Fibroblast of skin of left biceps (primary cell): ENCODE measurements around the gene IQSEC1.

Experiments used
- DNase-seq, 2 experiments: peaks; one replicate each; pipeline ENCODE4 v3.0.0-alpha.2; 2013; ENCODE audit warnings: low read depth in 2 of 2

IQSEC1 gene

DNA sequence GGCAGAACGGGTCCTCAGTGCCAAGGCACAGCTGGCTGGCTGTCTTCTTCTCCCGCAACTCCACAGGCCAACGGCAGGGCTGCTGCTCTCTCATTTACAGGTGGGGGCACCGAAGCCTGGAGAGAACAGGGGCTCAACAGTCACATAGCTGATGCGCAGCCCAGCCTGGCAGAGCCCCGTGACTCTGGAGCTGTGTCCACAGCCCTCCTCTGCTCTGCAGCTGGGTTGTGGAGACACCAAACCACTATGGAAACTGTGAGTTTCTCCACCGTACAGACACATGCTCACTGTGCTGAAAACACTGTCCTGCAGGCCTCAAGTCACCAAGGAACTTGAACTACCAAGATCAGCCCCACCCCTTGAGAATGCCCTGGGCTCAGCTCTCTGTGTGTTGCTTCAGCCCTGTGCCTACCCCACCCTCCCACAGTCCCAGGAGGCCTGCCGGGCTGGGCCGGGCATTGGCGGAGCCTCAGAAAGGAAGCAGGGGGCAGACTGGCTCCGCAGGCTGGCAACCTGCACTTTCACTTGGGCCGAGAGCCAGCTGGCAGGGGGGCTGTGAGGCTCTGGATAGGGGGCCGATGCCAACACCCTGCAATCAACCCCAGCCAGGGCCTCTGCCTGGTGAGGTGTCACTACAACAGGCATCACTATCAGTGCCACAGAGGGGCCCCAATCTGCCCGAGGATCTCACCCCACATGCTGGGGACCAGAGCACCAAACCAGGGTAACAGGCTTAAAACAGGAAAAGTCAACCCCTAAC lies 118.2 kb downstream of the IQSEC1 start:
- no peak for DNase-seq

- DNase-seq = no peak
These were observed 119.0 kb downstream of the IQSEC1 start for GRCh38 chr3:12954180-12954579.

- DNase-seq = no peak
These were observed 119.8 kb downstream of the IQSEC1 start for GRCh38 chr3:12953201-12953995.

- no peak for DNase-seq
These were observed 120.7 kb downstream of the IQSEC1 start for GRCh38 chr3:12952343-12953200.

- DNase-seq = no peak
These were observed 124.1 kb downstream of the IQSEC1 start for GRCh38 chr3:12948891-12949711.

- no peak for DNase-seq
These were observed 124.9 kb downstream of the IQSEC1 start for GRCh38 chr3:12948371-12948770.

DNA sequence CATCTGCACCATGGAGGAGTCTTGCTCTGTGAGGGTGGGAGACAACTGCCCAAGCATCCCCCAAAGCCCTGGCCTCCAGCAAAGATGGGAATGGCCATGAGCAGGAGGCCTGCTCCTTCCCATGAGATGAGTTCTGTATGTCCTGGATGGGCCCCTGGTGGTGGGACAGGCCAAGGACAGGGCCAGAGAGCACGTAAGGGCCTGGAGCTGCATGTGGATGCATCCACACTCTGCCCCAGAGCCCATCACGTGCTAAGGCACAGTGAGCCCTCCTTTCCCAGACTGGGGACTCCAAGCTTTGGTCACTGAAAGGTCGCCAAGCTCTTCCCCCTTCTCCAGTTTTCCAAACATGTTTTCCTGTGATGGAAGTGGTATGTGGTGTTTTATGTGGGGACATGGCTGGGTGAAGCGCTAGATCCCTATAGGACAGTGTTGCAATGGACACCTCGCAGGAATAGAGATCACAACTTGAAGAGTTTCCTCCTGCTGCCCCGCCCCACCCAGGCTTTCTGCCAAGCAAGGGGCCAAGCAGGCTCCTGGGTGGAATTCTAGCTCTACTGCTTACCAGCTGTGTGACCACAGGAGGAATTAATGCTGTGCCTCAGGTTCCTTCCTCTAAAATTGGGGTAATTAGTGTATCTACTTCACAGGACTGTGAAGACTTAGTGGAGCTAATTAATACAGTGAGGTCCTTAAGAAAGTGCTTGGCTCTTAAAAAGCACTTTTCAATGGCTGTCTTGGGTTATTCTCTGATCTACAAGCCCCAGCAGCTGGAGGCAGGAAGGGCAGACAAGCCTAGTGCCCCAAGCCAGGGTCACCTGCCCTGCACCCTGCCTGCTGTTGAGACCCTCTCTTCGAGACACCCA lies 125.5 kb downstream of the IQSEC1 start:
- DNase-seq = peak; percentile 48 to 49

DNA sequence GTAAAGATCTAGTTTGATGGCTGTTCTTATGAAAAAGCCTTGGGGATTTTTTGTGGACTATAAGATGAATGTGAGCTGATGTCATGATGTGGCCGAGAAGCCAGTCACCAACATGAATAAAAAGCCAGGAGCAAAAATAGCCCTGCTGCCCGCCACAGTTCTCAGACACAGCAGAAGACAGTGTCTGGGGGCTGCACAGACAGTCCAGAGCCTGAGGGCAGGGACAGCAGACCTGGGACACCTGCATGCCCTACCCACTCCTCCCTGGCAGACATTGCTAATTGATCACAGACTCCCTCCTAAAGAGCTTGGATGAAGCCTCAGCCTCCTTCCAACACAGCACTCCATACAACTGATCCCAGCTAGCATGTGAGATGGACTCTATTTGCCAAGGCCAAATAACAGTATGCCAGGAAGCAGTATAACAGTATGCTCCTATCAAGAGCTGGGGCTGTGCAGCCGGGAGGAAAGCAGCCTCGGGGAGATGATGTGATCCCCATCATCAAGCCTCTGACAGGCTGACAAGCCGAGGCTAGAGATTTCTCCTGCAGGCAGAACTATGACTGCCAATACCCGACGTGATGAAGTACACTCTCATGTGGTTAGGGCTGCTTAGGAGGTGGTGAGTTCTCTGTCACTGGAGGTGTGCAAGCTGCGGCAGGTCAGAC lies 126.4 kb downstream of the IQSEC1 start:
- DNase-seq = no peak

DNA sequence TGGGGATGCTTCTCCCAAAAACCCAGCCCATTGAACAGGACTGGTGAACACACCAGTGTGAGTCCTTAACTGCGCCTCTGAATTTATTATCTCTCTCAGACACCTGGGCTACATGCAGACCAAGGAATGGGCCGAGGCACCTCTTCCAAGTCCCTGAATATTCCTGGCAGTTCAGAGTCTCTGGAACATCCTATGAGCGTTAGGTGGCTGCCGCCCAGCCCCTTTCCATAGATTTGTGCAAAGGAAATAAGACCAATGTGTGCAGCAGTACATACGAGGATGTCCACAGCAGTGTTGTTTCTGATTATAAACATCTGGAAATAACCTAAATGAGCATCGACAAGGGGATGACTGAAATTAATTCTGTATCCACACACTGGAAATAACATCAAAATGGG lies 127.0 kb downstream of the IQSEC1 start:
- no peak for DNase-seq

- no peak for DNase-seq
These were observed 128.4 kb downstream of the IQSEC1 start for GRCh38 chr3:12944849-12945248.

- DNase-seq = no peak
These were observed 128.8 kb downstream of the IQSEC1 start for GRCh38 chr3:12944413-12944812.

DNA sequence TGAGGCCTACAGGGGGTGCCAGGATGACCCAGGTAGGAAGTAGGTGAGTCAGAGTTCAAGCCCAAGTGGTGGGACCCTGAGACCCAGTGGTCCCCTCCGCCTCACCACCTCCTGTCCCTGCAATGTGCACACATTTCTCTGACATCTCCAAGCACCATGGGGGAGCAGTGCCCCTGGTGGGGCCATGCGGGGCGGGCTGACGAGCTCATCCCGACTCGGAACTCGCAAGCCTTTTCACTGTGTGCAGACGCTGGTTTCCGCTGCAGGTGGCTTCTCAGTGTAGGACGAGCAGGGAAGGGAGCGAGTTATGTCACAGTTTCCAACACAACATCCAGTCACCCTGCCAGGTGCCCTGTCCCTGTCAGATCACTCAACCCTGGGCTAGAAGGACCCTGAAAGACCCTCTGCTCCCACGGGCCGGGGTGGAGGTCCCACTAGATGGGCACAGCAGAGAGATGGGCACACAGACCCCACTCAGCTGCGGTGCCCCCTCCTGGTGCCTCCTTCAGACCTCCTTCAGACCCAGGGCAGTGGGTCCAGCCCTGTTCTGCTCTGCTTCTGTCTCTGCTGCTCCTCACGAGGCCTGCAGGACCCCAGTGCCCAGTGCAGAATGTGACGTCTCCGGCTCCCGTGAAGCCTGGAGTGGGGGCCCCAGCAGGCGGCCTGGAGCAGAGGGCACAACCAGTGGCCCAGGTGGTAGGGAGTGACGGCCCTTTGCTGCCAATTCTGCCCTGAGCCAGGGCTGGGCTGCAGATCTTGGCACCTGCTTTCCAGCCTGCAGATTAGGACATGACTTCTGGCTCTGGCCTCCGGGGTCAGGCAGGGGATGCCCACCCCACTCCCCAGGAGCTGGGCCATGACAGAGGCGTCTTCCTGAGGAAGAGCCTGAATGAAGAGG lies 129.9 kb downstream of the IQSEC1 start:
- no peak for DNase-seq

DNA sequence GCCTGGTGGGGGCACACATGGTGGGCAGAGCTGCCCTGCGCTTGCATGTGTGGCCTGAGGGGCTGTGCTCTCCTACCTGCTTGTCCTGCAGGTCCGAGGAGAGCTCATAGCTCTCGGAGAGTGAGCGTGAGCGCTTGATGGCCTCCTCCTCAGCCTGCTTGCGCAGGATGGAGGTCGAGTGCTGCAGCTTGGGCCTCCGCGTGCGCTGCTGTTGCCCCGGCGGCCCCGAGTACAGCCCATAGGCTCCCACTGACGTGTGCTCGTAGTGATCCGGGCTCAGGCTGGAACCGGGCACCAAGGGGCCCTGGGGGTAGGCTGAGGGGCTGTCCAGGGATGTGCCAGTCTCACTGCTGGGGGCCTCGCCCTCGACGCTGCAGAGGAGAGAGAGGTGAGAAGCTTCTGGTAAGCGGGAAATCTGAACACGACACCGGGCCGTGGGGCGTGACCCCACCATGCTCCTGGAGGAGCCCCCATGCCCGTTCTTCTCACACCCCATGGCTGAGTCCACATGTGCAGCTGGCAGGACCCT lies 131.7 kb downstream of the IQSEC1 start:
- no peak for DNase-seq

DNA sequence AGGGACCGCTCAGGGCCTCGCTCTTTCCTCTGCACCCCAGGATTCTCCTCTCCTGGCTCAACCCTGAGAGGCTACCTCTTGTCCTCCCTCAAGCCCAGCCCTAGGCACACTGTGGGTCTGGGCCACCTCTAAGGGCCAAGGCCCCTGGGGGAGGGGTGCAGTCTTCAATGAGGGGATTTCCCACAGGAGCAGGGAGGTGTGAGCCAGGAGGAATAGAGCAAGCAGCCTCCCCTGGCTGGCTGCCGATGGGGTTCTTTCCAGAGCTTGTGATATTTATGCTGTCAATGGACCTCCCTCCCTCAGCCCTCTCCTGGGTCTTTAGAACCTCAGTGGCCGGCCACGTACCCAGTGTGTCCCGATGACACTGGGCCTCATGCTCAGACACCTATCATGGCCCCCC lies 132.4 kb downstream of the IQSEC1 start:
- no peak for DNase-seq

DNA sequence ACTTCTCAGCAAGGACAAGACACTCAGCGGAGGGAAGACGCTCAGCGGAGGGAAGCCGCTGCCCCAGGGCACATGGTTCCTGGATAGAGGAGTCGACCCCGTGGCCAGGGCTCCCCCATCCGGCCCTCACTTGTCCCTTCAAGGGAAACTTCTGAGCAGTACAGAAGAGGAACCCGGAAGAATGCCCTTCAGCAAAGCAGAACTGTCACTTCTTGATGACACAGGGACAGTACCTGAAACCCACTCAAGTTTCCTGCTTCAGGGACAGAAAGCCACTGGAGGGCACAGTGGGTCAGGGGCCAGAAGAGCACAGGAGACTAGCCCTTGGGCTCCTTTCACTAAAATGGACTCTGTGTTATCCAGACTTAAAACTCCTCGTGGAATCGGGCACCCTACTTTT lies 134.1 kb downstream of the IQSEC1 start:
- DNase-seq = no peak

DNA sequence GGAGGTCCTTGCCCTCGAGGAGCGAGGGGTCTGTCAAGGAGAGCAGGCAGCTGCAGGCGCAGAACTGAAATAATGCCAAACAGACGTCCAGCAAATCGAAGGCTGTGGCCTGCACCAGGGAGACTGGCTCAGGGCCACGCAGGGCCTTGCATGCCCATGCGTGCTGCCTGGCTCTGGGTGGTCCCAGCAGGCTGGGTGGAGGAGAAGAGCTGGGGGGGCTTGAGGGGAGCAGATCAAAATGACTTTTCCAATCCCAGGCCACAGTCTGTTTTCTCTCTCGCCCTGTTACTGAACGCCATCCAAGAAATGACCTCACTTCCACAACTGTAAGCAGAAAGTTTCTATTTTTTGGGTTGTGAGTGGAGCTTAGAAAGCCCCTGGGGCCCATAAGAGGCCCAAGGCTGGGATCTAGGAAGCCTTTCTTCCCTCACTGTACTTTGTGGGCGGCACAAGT lies 134.9 kb downstream of the IQSEC1 start:
- no peak for DNase-seq

- no peak for DNase-seq
These were observed 137.1 kb downstream of the IQSEC1 start for GRCh38 chr3:12935861-12936830.
